WTC11 (cell line): Measurements from ENCODE around the gene PTPRU. TPM values are rescaled to one million over a fixed set of nuclear protein-coding genes. Genes with fewer than 3 reads are reported as not detected.

Source experiments
- ATAC-seq: fragments of 200-7000 bp; cut with Tn5 transposase; 2 replicates; pipeline ENCODE4 v1.10.0; 2021; ENCODE audit warnings: mild to moderate bottlenecking, moderate library complexity
- CTCF ChIA-PET: fragments of 300-600 bp; sonication (Branson Sonifier 250); formaldehyde crosslinking; loops from one replicate; lab custom pipeline; 2021; ENCODE audit warnings: antibody characterized with exemption; lab: Charles Lee
- POLR2A ChIA-PET: fragments of 350-600 bp; sonication (Branson Sonifier 250); formaldehyde crosslinking; loops from one replicate; lab custom pipeline; 2021; ENCODE audit warnings: antibody characterized with exemption; lab: Charles Lee
- DNase-seq: peaks from one replicate; pipeline ENCODE4 v3.0.0; 2021; ENCODE audit warnings: low spot score
- H3K27ac Mint-ChIP-seq: 2 replicates; pipeline ENCODE4 v1.8.0; 2021; ENCODE audit warnings: mixed read lengths
- H3K27me3 Mint-ChIP-seq: 2 replicates; pipeline ENCODE4 v1.8.0; 2021; ENCODE audit warnings: low read depth, mild to moderate bottlenecking, moderate library complexity, mixed read lengths
- H3K36me3 Mint-ChIP-seq: 2 replicates; pipeline ENCODE4 v1.8.0; 2021; ENCODE audit warnings: mixed read lengths
- H3K4me1 Mint-ChIP-seq: 2 replicates; pipeline ENCODE4 v1.8.0; 2022; ENCODE audit warnings: mixed read lengths
- H3K4me3 Mint-ChIP-seq: 2 replicates; pipeline ENCODE4 v1.8.0; 2021; ENCODE audit warnings: mild to moderate bottlenecking, moderate library complexity, mixed read lengths
- H3K9me3 Mint-ChIP-seq: 2 replicates; pipeline ENCODE4 v1.8.0; 2021; ENCODE audit warnings: mixed read lengths
- ATF1 ChIP-seq: sonication (generic); formaldehyde crosslinking; IDR thresholded peaks from 2 replicates; pipeline ENCODE4 v1.8.1; 2023; ENCODE audit warnings: mild to moderate bottlenecking, moderate library complexity, missing genetic modification reagents
- E2F5 ChIP-seq: sonication (generic); formaldehyde crosslinking; IDR thresholded peaks from 2 replicates; pipeline ENCODE4 v1.8.1; 2022; ENCODE audit warnings: mild to moderate bottlenecking, moderate library complexity, missing genetic modification reagents
- FOXK1 ChIP-seq: sonication (generic); formaldehyde crosslinking; IDR thresholded peaks from 2 replicates; pipeline ENCODE4 v1.8.0; 2022; ENCODE audit warnings: mild to moderate bottlenecking, moderate library complexity, missing genetic modification reagents
- HMGXB4 ChIP-seq: sonication (generic); formaldehyde crosslinking; IDR thresholded peaks from 2 replicates; pipeline ENCODE4 v1.8.1; 2023; ENCODE audit warnings: mild to moderate bottlenecking, moderate library complexity, missing genetic modification reagents
- JAZF1 ChIP-seq: fragments of 250-450 bp; sonication (Bioruptor Pico); IDR thresholded peaks from 2 replicates; pipeline ENCODE4 v1.9.0; 2021; ENCODE audit warnings: moderate library complexity, mild to moderate bottlenecking, inconsistent platforms
- MXD4 ChIP-seq: fragments of 250-450 bp; sonication (Bioruptor Pico); IDR thresholded peaks from 2 replicates; pipeline ENCODE4 v1.8.0; 2021; ENCODE audit warnings: mild to moderate bottlenecking, moderate library complexity, borderline replicate concordance
- NFATC4 ChIP-seq: fragments of 250-450 bp; sonication (Bioruptor Pico); IDR thresholded peaks from 2 replicates; pipeline ENCODE4 v1.9.0; 2021; ENCODE audit warnings: mild to moderate bottlenecking
- NR1H2 ChIP-seq: sonication (generic); formaldehyde crosslinking; IDR thresholded peaks from 2 replicates; pipeline ENCODE4 v1.9.0; 2021; ENCODE audit warnings: mild to moderate bottlenecking, moderate library complexity, missing genetic modification reagents
- SMAD3 ChIP-seq: sonication (generic); formaldehyde crosslinking; IDR thresholded peaks from 2 replicates; pipeline ENCODE4 v1.8.0; 2022; ENCODE audit warnings: missing genetic modification reagents, mild to moderate bottlenecking, borderline replicate concordance
- SP1 ChIP-seq: sonication (generic); formaldehyde crosslinking; conservative IDR thresholded peaks from 2 replicates; pipeline ENCODE4 v1.8.1; 2022; ENCODE audit warnings: missing genetic modification reagents
- TCF7 ChIP-seq: sonication (generic); formaldehyde crosslinking; IDR thresholded peaks from 2 replicates; pipeline ENCODE4 v1.8.0; 2022; ENCODE audit warnings: mild to moderate bottlenecking, low read depth, missing genetic modification reagents, moderate library complexity
- TEAD1 ChIP-seq: sonication (generic); formaldehyde crosslinking; IDR thresholded peaks from 2 replicates; pipeline ENCODE4 v1.8.0; 2022; ENCODE audit warnings: mild to moderate bottlenecking, missing genetic modification reagents
- USF1 ChIP-seq: sonication (generic); formaldehyde crosslinking; IDR thresholded peaks from 2 replicates; pipeline ENCODE4 v1.8.0; 2022; ENCODE audit warnings: mild to moderate bottlenecking, missing genetic modification reagents
- ZBTB21 ChIP-seq: sonication (generic); formaldehyde crosslinking; IDR thresholded peaks from 2 replicates; pipeline ENCODE4 v1.8.1; 2023; ENCODE audit warnings: mild to moderate bottlenecking, missing genetic modification reagents, borderline replicate concordance
- ZNF138 ChIP-seq: sonication (generic); formaldehyde crosslinking; conservative IDR thresholded peaks from 2 replicates; pipeline ENCODE4 v1.8.1; 2022; ENCODE audit warnings: mild to moderate bottlenecking, moderate library complexity, missing genetic modification reagents
- ZNF219 ChIP-seq: sonication (generic); formaldehyde crosslinking; IDR thresholded peaks from 2 replicates; pipeline ENCODE4 v1.8.0; 2023; ENCODE audit warnings: missing genetic modification reagents, mild to moderate bottlenecking, borderline replicate concordance
- ZNF423 ChIP-seq: fragments of 250-450 bp; sonication (Bioruptor Pico); IDR thresholded peaks from 2 replicates; pipeline ENCODE4 v2.1.2; 2022; ENCODE audit warnings: mild to moderate bottlenecking, moderate library complexity
- ZNF671 ChIP-seq: fragments of 250-450 bp; sonication (Bioruptor Pico); IDR thresholded peaks from 2 replicates; pipeline ENCODE4 v1.8.0; 2021; ENCODE audit warnings: mild to moderate bottlenecking
- ZSCAN18 ChIP-seq: fragments of 250-450 bp; sonication (Bioruptor Pico); IDR thresholded peaks from 2 replicates; pipeline ENCODE4 v2.1.2; 2022; ENCODE audit warnings: mild to moderate bottlenecking, moderate library complexity
- total RNA-seq: library from RNA; stranded (reverse); gene quantifications from 3 replicates; pipeline ENCODE4 v1.2.3, GENCODE V29; 2021

The PTPRU gene
- total RNA-seq, 1 experiment from 2014 or later: 75.4 TPM

GRCh38 chr1:29365906-29366670 lies 129.8 kb downstream of the PTPRU start (continued):
- no peak for TF ChIP-seq TCF7 (CRISPR knock-in tag)

- ChIA-PET POLR2A (no interaction called here), CTCF (interaction anchor here (1.5 kb wide), 1 partner anchor 133 kb away, joined by 3 read pairs; the partner anchor contains the start of gene PTPRU)
- Mint-ChIP-seq H3K4me3 (no peak overlapping the region), H3K4me1 (no peaks in the 10 kb centered on the region), H3K27ac (no peak overlapping the region), H3K36me3 (no peaks in the 10 kb centered on the region), H3K9me3 (peaks cover 3% of the 10 kb centered on the region), H3K27me3 (peaks cover 4% of the 10 kb centered on the region)
- ATAC-seq (no peak), DNase-seq (no peak)
- TF ChIP-seq SMAD3: no peak
- no peak for TF ChIP-seq ZNF671
Observed at GRCh38 chr1:29368936-29369932, 132.9 kb downstream of the PTPRU start.

- DNase-seq (no peak), ATAC-seq (no peak)
- H3K4me1 Mint-ChIP-seq: no peaks in the 10 kb centered on the region
- ChIA-PET POLR2A (no interaction called here), CTCF (interaction anchor here (0.8 to 1.0 kb wide), 2 partner anchors 29 to 38 kb away, joined by 3 read pairs; no protein-coding TSS in a partner anchor)
- peaks cover 10% of the 10 kb centered on the region for H3K9me3 Mint-ChIP-seq
- H3K27ac Mint-ChIP-seq: no peak overlapping the region
- no peak overlapping the region for H3K4me3 Mint-ChIP-seq
- H3K36me3 Mint-ChIP-seq: no peaks in the 10 kb centered on the region
- H3K27me3 Mint-ChIP-seq: peaks cover 4% of the 10 kb centered on the region
- TF ChIP-seq ZNF423 (no peak), MXD4 (CRISPR knock-in tag) (no peak), ZNF671 (no peak), FOXK1 (no peak), ZSCAN18 (no peak), ZNF219 (CRISPR knock-in tag) (no peak), ATF1 (CRISPR knock-in tag) (no peak), ZNF138 (CRISPR knock-in tag) (no peak), USF1 (CRISPR knock-in tag) (no peak), E2F5 (CRISPR knock-in tag) (no peak), JAZF1 (CRISPR knock-in tag) (no peak), TEAD1 (CRISPR knock-in tag) (no peak), HMGXB4 (CRISPR knock-in tag) (no peak), SP1 (CRISPR knock-in tag) (no peak), NFATC4 (CRISPR knock-in tag) (no peak), NR1H2 (CRISPR knock-in tag) (no peak), ZBTB21 (CRISPR knock-in tag) (no peak)
- TF ChIP-seq, all 79 proteins: peak for 0
Observed at GRCh38 chr1:29370067-29370466, 133.7 kb downstream of the PTPRU start.
